GM12864 (cell line): Measurements from ENCODE around the gene PIBF1.
A peak's percentile ranks its signal among the peaks of the same experiment; 100 is the strongest.

Experiments used
- DNase-seq: peaks from one replicate; pipeline ENCODE4 v3.0.0-alpha.2; 2011; ENCODE audit warnings: low read depth
- H3K4me3 ChIP-seq: 2 replicates; pipeline ENCODE4 v1.5.1; 2011; ENCODE audit warnings: mild to moderate bottlenecking, low read depth, low read length, control low read depth
- CTCF ChIP-seq: IDR thresholded peaks from 2 replicates; pipeline ENCODE4 v1.5.1; 2011; ENCODE audit warnings: low read depth, mild to moderate bottlenecking, moderate library complexity, low read length, control low read depth, inconsistent platforms; ENCODE audit errors: missing control alignments

The PIBF1 gene, protein sequence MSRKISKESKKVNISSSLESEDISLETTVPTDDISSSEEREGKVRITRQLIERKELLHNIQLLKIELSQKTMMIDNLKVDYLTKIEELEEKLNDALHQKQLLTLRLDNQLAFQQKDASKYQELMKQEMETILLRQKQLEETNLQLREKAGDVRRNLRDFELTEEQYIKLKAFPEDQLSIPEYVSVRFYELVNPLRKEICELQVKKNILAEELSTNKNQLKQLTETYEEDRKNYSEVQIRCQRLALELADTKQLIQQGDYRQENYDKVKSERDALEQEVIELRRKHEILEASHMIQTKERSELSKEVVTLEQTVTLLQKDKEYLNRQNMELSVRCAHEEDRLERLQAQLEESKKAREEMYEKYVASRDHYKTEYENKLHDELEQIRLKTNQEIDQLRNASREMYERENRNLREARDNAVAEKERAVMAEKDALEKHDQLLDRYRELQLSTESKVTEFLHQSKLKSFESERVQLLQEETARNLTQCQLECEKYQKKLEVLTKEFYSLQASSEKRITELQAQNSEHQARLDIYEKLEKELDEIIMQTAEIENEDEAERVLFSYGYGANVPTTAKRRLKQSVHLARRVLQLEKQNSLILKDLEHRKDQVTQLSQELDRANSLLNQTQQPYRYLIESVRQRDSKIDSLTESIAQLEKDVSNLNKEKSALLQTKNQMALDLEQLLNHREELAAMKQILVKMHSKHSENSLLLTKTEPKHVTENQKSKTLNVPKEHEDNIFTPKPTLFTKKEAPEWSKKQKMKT

GRCh38 chr13:72781451-72782439, at the start of gene PIBF1, which contains the start of gene DIS3:
Gene PIBF1, plus strand, starts transcription at chr13:72782133. Its CDS starts 1,337 bp downstream, at chr13:72783470.
Gene DIS3, minus strand, starts transcription at chr13:72781900. Its CDS starts 68 bp downstream, at chr13:72781832.
- peak; percentile 32 for TF ChIP-seq CTCF
- peak within 1 kb of the TSS; percentile 89 for H3K4me3 ChIP-seq
- DNase-seq, result peak; percentile 94

DNA sequence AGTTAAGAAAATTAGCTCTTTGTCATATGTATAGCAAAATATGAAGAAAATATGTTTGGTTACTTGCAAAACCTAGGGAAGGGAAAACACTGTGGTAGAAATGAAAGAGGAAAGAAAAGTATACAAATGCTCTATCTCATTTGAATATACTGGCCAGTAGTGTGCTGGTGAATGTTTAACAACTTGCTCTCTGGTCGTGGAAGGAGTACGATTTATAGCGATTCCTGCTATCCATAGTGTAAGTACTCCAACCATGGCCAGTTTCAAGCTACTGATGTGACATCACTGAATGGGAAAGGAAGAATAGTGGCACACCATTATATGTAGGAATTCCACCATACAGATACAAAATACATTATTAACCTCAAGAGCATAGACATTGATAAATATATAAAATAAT, 44.9 kb upstream of the PIBF1 start:
- no peak for TF ChIP-seq CTCF
- DNase-seq, result no peak
- no peak overlapping the region for H3K4me3 ChIP-seq

- no peak for TF ChIP-seq CTCF
- no peak for DNase-seq
- no peak overlapping the region for H3K4me3 ChIP-seq
Measured at GRCh38 chr13:72740015-72740414, 41.9 kb upstream of the PIBF1 start.

DNA sequence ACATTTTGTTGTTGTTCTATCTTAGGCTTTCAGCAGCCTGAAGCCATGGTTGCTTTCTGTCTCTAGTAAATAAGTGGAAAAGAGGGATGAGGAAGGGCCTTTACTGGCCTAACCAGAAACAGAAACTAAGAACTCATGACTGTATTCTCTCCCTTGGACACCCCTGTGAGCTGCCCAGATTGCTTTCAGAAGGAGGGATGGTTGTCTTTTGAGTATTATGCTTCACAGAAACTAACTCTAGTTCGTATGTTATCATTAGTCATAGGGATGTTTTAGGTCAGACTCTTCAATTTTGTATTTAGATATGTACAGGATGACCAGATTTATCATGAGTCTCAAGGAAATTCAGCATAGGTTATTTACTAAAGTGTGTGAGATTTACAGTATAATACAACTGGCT, 36.7 kb upstream of the PIBF1 start:
- TF ChIP-seq CTCF, result no peak

GRCh38 chr13:72751220-72751619, 30.7 kb upstream of the PIBF1 start:
- no peak for TF ChIP-seq CTCF
- DNase-seq, result no peak
- H3K4me3 ChIP-seq, result no peak overlapping the region

More for the DNA sequence above, 36.7 kb upstream of the PIBF1 start:
- no peak for DNase-seq
- H3K4me3 ChIP-seq, result no peak overlapping the region

GRCh38 chr13:72754111-72754510, 27.8 kb upstream of the PIBF1 start:
- DNase-seq, result no peak
- no peak for TF ChIP-seq CTCF
- no peak overlapping the region for H3K4me3 ChIP-seq
